ENCODE measurements around the gene DGKI.
A peak's percentile ranks its signal among the peaks of the same experiment; 100 is the strongest.

The DGKI gene

GRCh38 chr7:137871170-137871915 lies 24.6 kb upstream of the DGKI start:
- DNase-seq = no peak

- no peak for DNase-seq
Measured at GRCh38 chr7:137870684-137871083, 23.9 kb upstream of the DGKI start.

- DNase-seq = no peak
Measured at GRCh38 chr7:137870078-137870477, 23.3 kb upstream of the DGKI start.

GRCh38 chr7:137869260-137869659 lies 22.5 kb upstream of the DGKI start:
- no peak for DNase-seq

GRCh38 chr7:137867289-137867688 lies 20.5 kb upstream of the DGKI start:
- DNase-seq = no peak

- DNase-seq = no peak
Measured at GRCh38 chr7:137865764-137866163, 19.0 kb upstream of the DGKI start.

- DNase-seq = no peak
Measured at GRCh38 chr7:137862964-137863363, 16.2 kb upstream of the DGKI start.

GRCh38 chr7:137862358-137862757 lies 15.6 kb upstream of the DGKI start:
- DNase-seq = no peak

- no peak for DNase-seq
Measured at GRCh38 chr7:137860542-137860941, 13.8 kb upstream of the DGKI start.

GRCh38 chr7:137853053-137853452 lies 6.3 kb upstream of the DGKI start:
- DNase-seq = no peak

- DNase-seq = no peak
Measured at GRCh38 chr7:137852108-137852507, 5.3 kb upstream of the DGKI start.

- no peak for DNase-seq
Measured at GRCh38 chr7:137850972-137851945, 4.5 kb upstream of the DGKI start.

- no peak for DNase-seq
Measured at GRCh38 chr7:137850571-137850970, 3.8 kb upstream of the DGKI start.

GRCh38 chr7:137848095-137848494 lies 1.3 kb upstream of the DGKI start:
- no peak for DNase-seq

GRCh38 chr7:137847568-137848050 lies 835 bp upstream of the DGKI start:
- no peak for DNase-seq

GRCh38 chr7:137846549-137846826 lies 286 bp downstream of the DGKI start:
- DNase-seq = no peak

- peak; percentile 91 for DNase-seq
Measured at GRCh38 chr7:137844677-137845425, 1.9 kb downstream of the DGKI start.

GRCh38 chr7:137839903-137840779 lies 6.6 kb downstream of the DGKI start:
- peak; percentile 42 for DNase-seq

GRCh38 chr7:137838706-137839315 lies 8.0 kb downstream of the DGKI start:
- DNase-seq = peak; percentile 44

GRCh38 chr7:137836541-137836940 lies 10.2 kb downstream of the DGKI start:
- no peak for DNase-seq

- no peak for DNase-seq
Measured at GRCh38 chr7:137836113-137836509, 10.7 kb downstream of the DGKI start.

Data from NCI-H526 treated with DMSO at 0.1 percent for 48 hours (cell line).